Left ventricle myocardium inferior (tissue), 1 donor: ENCODE data around the gene RAP2C. TPM values are rescaled to one million over a fixed set of nuclear protein-coding genes. Genes with fewer than 3 reads are reported as not detected.

ENCODE experiments used
- DNase-seq: peaks from one replicate; pipeline ENCODE4 v3.0.0-alpha.2; 2020
- H3K27ac ChIP-seq: fragments of 200-600 bp; replicated peaks from 2 replicates; pipeline ENCODE4 v1.8.0; 2021
- H3K27me3 ChIP-seq: fragments of 200-600 bp; 2 replicates; pipeline ENCODE4 v1.8.0; 2021; ENCODE audit warnings: low read depth
- H3K36me3 ChIP-seq: fragments of 200-600 bp; 2 replicates; pipeline ENCODE4 v1.8.0; 2021
- H3K4me1 ChIP-seq: fragments of 200-600 bp; 2 replicates; pipeline ENCODE4 v1.8.0; 2021
- H3K4me3 ChIP-seq: fragments of 200-600 bp; 2 replicates; pipeline ENCODE4 v1.8.0; 2021; ENCODE audit warnings: mild to moderate bottlenecking, moderate library complexity
- H3K9me3 ChIP-seq: fragments of 200-600 bp; replicated peaks from 2 replicates; pipeline ENCODE4 v1.8.0; 2021
- intact Hi-C: fragments of 100-400 bp; cut with micrococcal nuclease; formaldehyde crosslinking; loops from one replicate; pipeline ENCODE4 v1.11.0; 2022
- total RNA-seq: library from RNA; stranded (reverse); fragmentation: NEBNext Ultra II Directional; extraction: Animal tissue kit (Norgen Biotek cat#: 25700); gene quantifications from one replicate; pipeline ENCODE4 v1.2.1, GENCODE V29; 2021
- TF ChIP-seq, protein P1 (sequence below): fragments of 200-600 bp; IDR thresholded peaks from 2 replicates; pipeline ENCODE4 v1.8.0; 2021; ENCODE audit warnings: antibody characterized with exemption, mild to moderate bottlenecking, borderline replicate concordance
- donor health status: DM: no; HTN: yes; CAD: no; lungs with severe emphysema.

Gene RAP2C
- total RNA-seq, 1 donor from 2014 or later: 15.3 TPM

DNA sequence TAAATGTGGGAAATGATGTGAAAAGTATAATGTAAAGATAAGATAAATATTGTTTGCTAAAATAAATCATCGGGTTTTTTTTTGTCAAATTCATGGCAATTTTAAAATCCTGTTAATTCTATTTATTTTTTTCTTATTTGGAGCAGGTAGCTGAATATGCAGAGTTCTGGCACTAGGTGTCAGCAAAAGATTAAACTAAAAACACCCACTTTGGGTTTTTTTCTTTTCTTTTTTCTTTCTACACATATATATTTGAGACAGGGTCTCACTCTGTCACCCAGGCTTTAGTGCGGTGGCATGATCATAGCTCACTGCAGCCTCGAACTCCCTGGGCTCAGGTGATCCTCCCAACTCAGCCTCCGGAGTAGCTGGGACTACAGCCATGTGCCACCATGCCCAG, 6.9 kb upstream of the RAP2C start:
- intact Hi-C loops: no loop called here
- Histone ChIP-seq H3K27ac (no peak overlapping the region), H3K27me3 (no peaks in the 10 kb centered on the region), H3K36me3 (no peaks in the 10 kb centered on the region), H3K4me1 (no peaks in the 10 kb centered on the region), H3K9me3 (no peaks in the 10 kb centered on the region), H3K4me3 (no peak overlapping the region)
- TF ChIP-seq, protein P1, sequence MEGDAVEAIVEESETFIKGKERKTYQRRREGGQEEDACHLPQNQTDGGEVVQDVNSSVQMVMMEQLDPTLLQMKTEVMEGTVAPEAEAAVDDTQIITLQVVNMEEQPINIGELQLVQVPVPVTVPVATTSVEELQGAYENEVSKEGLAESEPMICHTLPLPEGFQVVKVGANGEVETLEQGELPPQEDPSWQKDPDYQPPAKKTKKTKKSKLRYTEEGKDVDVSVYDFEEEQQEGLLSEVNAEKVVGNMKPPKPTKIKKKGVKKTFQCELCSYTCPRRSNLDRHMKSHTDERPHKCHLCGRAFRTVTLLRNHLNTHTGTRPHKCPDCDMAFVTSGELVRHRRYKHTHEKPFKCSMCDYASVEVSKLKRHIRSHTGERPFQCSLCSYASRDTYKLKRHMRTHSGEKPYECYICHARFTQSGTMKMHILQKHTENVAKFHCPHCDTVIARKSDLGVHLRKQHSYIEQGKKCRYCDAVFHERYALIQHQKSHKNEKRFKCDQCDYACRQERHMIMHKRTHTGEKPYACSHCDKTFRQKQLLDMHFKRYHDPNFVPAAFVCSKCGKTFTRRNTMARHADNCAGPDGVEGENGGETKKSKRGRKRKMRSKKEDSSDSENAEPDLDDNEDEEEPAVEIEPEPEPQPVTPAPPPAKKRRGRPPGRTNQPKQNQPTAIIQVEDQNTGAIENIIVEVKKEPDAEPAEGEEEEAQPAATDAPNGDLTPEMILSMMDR: peak; percentile 37
- no peak for DNase-seq

DNA sequence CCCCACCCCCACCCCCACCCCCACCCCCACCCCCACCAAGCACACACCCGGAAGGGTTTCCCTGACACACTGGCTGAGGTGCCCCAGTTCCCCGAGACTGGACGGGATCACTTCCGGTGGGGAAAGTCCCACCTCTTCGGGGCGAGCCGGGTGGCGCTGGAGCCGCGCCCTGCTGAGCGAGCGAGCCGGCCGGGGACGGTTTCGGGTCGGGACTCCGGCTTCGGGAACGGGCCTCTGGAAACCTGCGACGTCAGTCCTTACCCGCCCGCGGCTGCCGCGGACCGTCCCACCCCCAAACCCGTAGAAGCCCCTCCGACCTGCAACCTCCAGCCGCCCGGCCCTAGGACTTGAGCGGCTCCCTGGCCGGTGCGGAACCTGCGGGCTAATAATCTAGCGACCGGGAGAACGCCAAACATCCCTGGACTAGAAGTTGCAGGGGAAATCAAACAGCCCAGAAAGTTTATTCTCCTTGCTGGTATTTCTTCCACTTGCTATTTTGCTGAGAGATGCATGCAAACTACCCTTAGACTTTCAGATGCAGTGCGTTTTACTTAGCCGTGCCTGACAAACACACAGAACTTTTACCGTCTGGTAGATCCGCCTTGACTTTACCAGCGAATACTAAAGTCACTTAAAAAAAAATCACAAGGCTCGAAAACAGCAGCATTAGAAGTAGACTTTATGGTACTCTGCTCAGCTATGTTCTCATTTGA, 991 bp downstream of the RAP2C start:
- intact Hi-C loops: no loop called here
- TF ChIP-seq, protein P1: no peak
- Histone ChIP-seq H3K27ac (peak overlapping the region; percentile 96), H3K36me3 (peaks cover 6% of the 10 kb centered on the region), H3K9me3 (no peaks in the 10 kb centered on the region), H3K27me3 (no peaks in the 10 kb centered on the region), H3K4me1 (peaks cover 31% of the 10 kb centered on the region), H3K4me3 (peak overlapping the region; percentile 84)
- peak; percentile 75 for DNase-seq

- TF ChIP-seq, protein P1: no peak
- peak; percentile 41 for DNase-seq
- Histone ChIP-seq H3K4me1 (peaks cover 37% of the 10 kb centered on the region), H3K36me3 (peaks cover 11% of the 10 kb centered on the region), H3K9me3 (no peaks in the 10 kb centered on the region), H3K4me3 (peak overlapping the region; percentile 84), H3K27me3 (no peaks in the 10 kb centered on the region), H3K27ac (peak overlapping the region; percentile 96)
- intact Hi-C loops: no loop called here
These were observed 1.8 kb downstream of the RAP2C start for GRCh38 chrX:132217203-132218073.

DNA sequence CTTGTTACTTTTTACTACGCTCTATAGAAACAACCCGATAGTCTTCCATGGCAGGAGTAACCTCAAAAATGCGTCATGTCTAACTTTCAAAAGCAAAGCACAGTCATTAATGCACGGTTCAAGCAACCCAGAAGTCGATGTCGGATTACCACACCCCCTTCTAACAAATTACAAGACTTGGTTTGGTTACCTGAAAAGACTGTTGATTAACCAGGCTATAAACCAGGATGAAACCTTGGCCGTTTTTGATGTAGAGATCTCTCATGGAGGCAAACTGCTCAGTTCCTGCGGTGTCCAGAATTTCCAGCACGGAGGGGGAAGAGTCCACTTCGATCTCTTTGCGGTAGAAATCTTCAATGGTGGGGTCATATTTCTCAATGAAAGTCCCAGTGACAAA, 2.4 kb downstream of the RAP2C start:
- Histone ChIP-seq H3K4me1 (peaks cover 44% of the 10 kb centered on the region), H3K36me3 (peaks cover 11% of the 10 kb centered on the region), H3K4me3 (peak overlapping the region; percentile 84), H3K9me3 (no peaks in the 10 kb centered on the region), H3K27ac (peak overlapping the region; percentile 96), H3K27me3 (no peaks in the 10 kb centered on the region)
- no peak for DNase-seq
- TF ChIP-seq, protein P1: no peak
- intact Hi-C loops: no loop called here

GRCh38 chrX:132216283-132216682, 3.0 kb downstream of the RAP2C start:
- Histone ChIP-seq H3K27me3 (no peaks in the 10 kb centered on the region), H3K27ac (peak overlapping the region; percentile 96), H3K4me3 (peak overlapping the region; percentile 84), H3K4me1 (peaks cover 47% of the 10 kb centered on the region), H3K36me3 (peaks cover 11% of the 10 kb centered on the region), H3K9me3 (no peaks in the 10 kb centered on the region)
- no peak for DNase-seq
- intact Hi-C loops: no loop called here
- TF ChIP-seq, protein P1: no peak
